SK-N-SH (cell line): Measurements from ENCODE around the gene H2AZ2. TPM values are rescaled to one million over a fixed set of nuclear protein-coding genes. Genes with fewer than 3 reads are reported as not detected.

Experiments used
- CTCF ChIA-PET: fragments of 300-600, 350-600 bp; formaldehyde crosslinking; extraction: SDS; loops from one replicate; lab custom pipeline; 2021; lab: Yijun Ruan, JAX
- POLR2A ChIA-PET: fragments of 350-600 bp; sonication (Branson Sonifier 250); formaldehyde crosslinking; extraction: SDS; loops from one replicate; lab custom pipeline; 2020; ENCODE audit warnings: antibody characterized with exemption, inconsistent platforms; lab: Yijun Ruan, JAX
- DNase-seq: peaks from one replicate; pipeline ENCODE4 v3.0.0; 2012
- H2AFZ ChIP-seq: fragments of 200-600 bp; sonication (generic); 2 replicates; pipeline ENCODE4 v1.8.1; 2016; ENCODE audit warnings: antibody characterized with exemption, mild to moderate bottlenecking, low read depth
- H3F3A ChIP-seq: fragments of 200-600 bp; sonication (generic); replicated peaks from 2 replicates; pipeline ENCODE3; 2016; ENCODE audit warnings: antibody characterized with exemption, mild to moderate bottlenecking; ENCODE audit not compliant: insufficient read depth
- H3K27ac ChIP-seq, 2 experiments: fragments of 200-500 bp in 1 of 2; fragments of 200-600 bp in 1 of 2; sonication (Bioruptor generic) in 1 of 2; sonication (generic), shearing (Covaris generic) in 1 of 2; 2 replicates each; pipeline versions ENCODE4 v1.5.1 to v1.6.1; 2014 to 2016; ENCODE audit warnings: low read depth in 2 of 2, inconsistent platforms in 1 of 2, low read length in 1 of 2, mild to moderate bottlenecking in 1 of 2, mixed read lengths in 1 of 2
- H3K27me3 ChIP-seq: fragments of 200-600 bp; sonication (generic), shearing (Covaris generic); 2 replicates; pipeline ENCODE4 v1.6.1; 2016; ENCODE audit warnings: mixed run types; ENCODE audit not compliant: insufficient read depth
- H3K36me3 ChIP-seq, 2 experiments: fragments of 200-500 bp in 1 of 2; fragments of 200-600 bp in 1 of 2; sonication (Bioruptor generic) in 1 of 2; sonication (generic) in 1 of 2; replicated peaks in 1 of 2; 2 replicates each; pipeline versions ENCODE3 to v1.5.1; 2014 to 2016; ENCODE audit warnings: low read length in 1 of 2, mild to moderate bottlenecking in 1 of 2; ENCODE audit not compliant: insufficient read depth in 2 of 2, control insufficient read depth in 1 of 2
- H3K4me1 ChIP-seq, 2 experiments: fragments of 200-500 bp in 1 of 2; fragments of 200-600 bp in 1 of 2; sonication (Bioruptor generic) in 1 of 2; sonication (generic), shearing (Covaris generic) in 1 of 2; 2 replicates each; pipeline versions ENCODE4 v1.5.1 to v1.6.1; 2014 to 2016; ENCODE audit warnings: low read depth in 1 of 2, low read length in 1 of 2, mixed run types in 1 of 2; ENCODE audit not compliant: insufficient read depth in 2 of 2, control insufficient read depth in 1 of 2
- H3K4me2 ChIP-seq: fragments of 200-600 bp; sonication (generic), shearing (Covaris generic); 2 replicates; pipeline ENCODE4 v1.6.1; 2017; ENCODE audit warnings: mixed run types
- H3K4me3 ChIP-seq, 2 experiments: fragments of 200-500 bp in 1 of 2; fragments of 200-600 bp in 1 of 2; sonication (Bioruptor generic) in 1 of 2; sonication (generic), shearing (Covaris generic) in 1 of 2; 2 replicates each; pipeline versions ENCODE4 v1.5.1 to v1.8.1; 2014 to 2016; ENCODE audit warnings: low read depth in 2 of 2, inconsistent platforms in 1 of 2, low read length in 1 of 2, mild to moderate bottlenecking in 1 of 2, mixed read lengths in 1 of 2, moderate library complexity in 1 of 2
- H3K79me2 ChIP-seq: fragments of 200-600 bp; sonication (generic); 2 replicates; pipeline ENCODE4 v1.8.1; 2017; ENCODE audit warnings: mild to moderate bottlenecking; ENCODE audit not compliant: insufficient read depth
- H3K9ac ChIP-seq: fragments of 200-600 bp; sonication (generic); 2 replicates; pipeline ENCODE4 v1.6.1; 2017; ENCODE audit warnings: mixed run types
- H3K9me2 ChIP-seq: fragments of 200-600 bp; sonication (generic); 2 replicates; pipeline ENCODE4 v1.6.1; 2017; ENCODE audit warnings: mixed run types
- H3K9me3 ChIP-seq: fragments of 200-600 bp; sonication (generic); 2 replicates; pipeline ENCODE4 v1.6.1; 2017; ENCODE audit warnings: mixed run types, mild to moderate bottlenecking, moderate library complexity
- H4K20me1 ChIP-seq: fragments of 200-600 bp; sonication (generic); 2 replicates; pipeline ENCODE4 v1.6.1; 2017; ENCODE audit warnings: mild to moderate bottlenecking, mixed run types; ENCODE audit not compliant: insufficient read depth
- CTCF ChIP-seq: fragments of 200-600 bp; sonication (generic); IDR thresholded peaks from 2 replicates; pipeline ENCODE4 v1.6.1; 2017; ENCODE audit warnings: antibody characterized with exemption, mild to moderate bottlenecking, moderate library complexity
- ELF1 ChIP-seq: IDR thresholded peaks from 2 replicates; pipeline ENCODE4 v1.4.0; 2012
- FOXJ3 ChIP-seq: sonication (generic); formaldehyde crosslinking; IDR thresholded peaks from 2 replicates; pipeline ENCODE4 v1.5.1; 2020; ENCODE audit warnings: mild to moderate bottlenecking, missing genetic modification reagents
- FOXM1 ChIP-seq: IDR thresholded peaks from 2 replicates; pipeline ENCODE4 v1.4.0; 2012; ENCODE audit warnings: low read depth, mild to moderate bottlenecking
- GABPA ChIP-seq: IDR thresholded peaks from 2 replicates; pipeline ENCODE4 v1.4.0; 2012; ENCODE audit warnings: low read depth, mild to moderate bottlenecking
- IRF3 ChIP-seq: fragments of 150-350 bp; IDR thresholded peaks from 2 replicates; pipeline ENCODE4 v1.6.1; 2016; ENCODE audit warnings: mild to moderate bottlenecking, low read depth, low read length
- MEF2A ChIP-seq: IDR thresholded peaks from 2 replicates; pipeline ENCODE4 v1.4.0; 2012; ENCODE audit warnings: low read depth, borderline replicate concordance
- MXI1 ChIP-seq: IDR thresholded peaks from 2 replicates; pipeline ENCODE4 v1.6.1; 2012; ENCODE audit warnings: mild to moderate bottlenecking, low read depth, low read length, improper control_type of control experiment
- NFIC ChIP-seq: IDR thresholded peaks from 2 replicates; pipeline ENCODE4 v1.4.0; 2012; ENCODE audit warnings: borderline replicate concordance
- NRF1 ChIP-seq: IDR thresholded peaks from 2 replicates; pipeline ENCODE4 v1.6.1; 2012; ENCODE audit warnings: low read depth, mild to moderate bottlenecking, low read length
- PBX3 ChIP-seq: IDR thresholded peaks from 2 replicates; pipeline ENCODE4; 2012
- RAD21 ChIP-seq: IDR thresholded peaks from 2 replicates; pipeline ENCODE4 v1.6.1; 2012; ENCODE audit warnings: mild to moderate bottlenecking, low read length
- RCOR1 ChIP-seq: fragments of 150-350 bp; IDR thresholded peaks from 2 replicates; pipeline ENCODE4 v1.6.1; 2017; ENCODE audit warnings: antibody characterized with exemption, low read length
- RFX5 ChIP-seq: IDR thresholded peaks from 2 replicates; pipeline ENCODE4 v1.6.1; 2012; ENCODE audit warnings: mild to moderate bottlenecking, improper control_type of control experiment, low read length
- RXRA ChIP-seq: IDR thresholded peaks from 2 replicates; pipeline ENCODE4 v1.4.0; 2012; ENCODE audit warnings: low read depth, mild to moderate bottlenecking, borderline replicate concordance
- SIN3A ChIP-seq: IDR thresholded peaks from 2 replicates; pipeline ENCODE4 v1.6.1; 2012; ENCODE audit warnings: low read depth, mild to moderate bottlenecking, low read length, moderate library complexity, borderline replicate concordance
- TAF1 ChIP-seq: IDR thresholded peaks from 2 replicates; pipeline ENCODE4 v1.6.1; 2012; ENCODE audit warnings: low read depth, mild to moderate bottlenecking, low read length, moderate library complexity, borderline replicate concordance
- TCF12 ChIP-seq: IDR thresholded peaks from 2 replicates; pipeline ENCODE4 v1.4.0; 2012
- TEAD4 ChIP-seq: IDR thresholded peaks from 2 replicates; pipeline ENCODE4 v1.4.0; 2012; ENCODE audit warnings: mild to moderate bottlenecking, borderline replicate concordance; ENCODE audit not compliant: insufficient read depth
- ZBTB33 ChIP-seq: IDR thresholded peaks from 2 replicates; pipeline ENCODE4 v1.4.0; 2012; ENCODE audit warnings: low read depth, borderline replicate concordance
- WGBS: methylation state at CpG from one replicate; pipeline ENCODE4 v1.1.6; 2017; ENCODE audit warnings: low lambda C conversion rate; 5-methylcytosine and 5-hydroxymethylcytosine counted together
- polyA plus RNA-seq, 3 experiments: library from polyadenylated mRNA; depleted of rRNA; stranded (reverse); fragments of >200 nt; gene quantifications; 2 replicates each; pipeline ENCODE4 v1.2.3, GENCODE V29; 2012

Gene H2AZ2
- polyA plus RNA-seq, 1 of the 3 experiments (the other 2 are of a cell fraction): 389 TPM

- H3K27ac ChIP-seq: no peak overlapping the region
- CTCF ChIA-PET: interaction anchor here (0.7 to 10.5 kb wide), 4 partner anchors 70 to 283 kb away, joined by 3 to 135 read pairs (median 6); partner anchors contain the start of gene TBRG4
- no peak overlapping the region for H3K9ac ChIP-seq
- H3K9me3 ChIP-seq: no peaks in the 10 kb centered on the region
- H3K4me2 ChIP-seq: no peak overlapping the region
- DNase-seq: no peak
- H3K9me2 ChIP-seq: no peaks in the 10 kb centered on the region
- H3K4me3 ChIP-seq: no peak overlapping the region
- POLR2A ChIA-PET: no interaction called here
- no peak for TF ChIP-seq NRF1
- TF ChIP-seq ZBTB33: no peak
- TF ChIP-seq GABPA: no peak
- TF ChIP-seq PBX3: no peak
- TF ChIP-seq RCOR1: no peak
- no peak for TF ChIP-seq MXI1
- TF ChIP-seq TAF1: no peak
- TF ChIP-seq CTCF: no peak
- TF ChIP-seq TEAD4: no peak
- no peak for TF ChIP-seq RFX5
- TF ChIP-seq RXRA: no peak
- TF ChIP-seq ELF1: no peak
- no peak for TF ChIP-seq SIN3A
- H2AFZ ChIP-seq: no peak overlapping the region
- peaks cover 29% of the 10 kb centered on the region for H3F3A ChIP-seq
- H3K4me1 ChIP-seq: peaks cover 2 to 8% of the 10 kb centered on the region in 2 experiments; a peak in 2 of 4 replicates
- WGBS: 64% methylated on average over 3 of the region's 3 CpGs
- H3K27me3 ChIP-seq: no peaks in the 10 kb centered on the region
- no peaks in the 10 kb centered on the region for H3K36me3 ChIP-seq
- no peaks in the 10 kb centered on the region; the same call in 1 of the 2 replicates for H3K79me2 ChIP-seq
- no peaks in the 10 kb centered on the region for H4K20me1 ChIP-seq
Measured at GRCh38 chr7:44853391-44853790, 5.5 kb upstream of the H2AZ2 start.

- Histone ChIP-seq H3K36me3 (no peaks in the 10 kb centered on the region), H3K9me2 (no peaks in the 10 kb centered on the region)
- POLR2A ChIA-PET: no interaction called here
- TF ChIP-seq MEF2A (no peak), TAF1 (no peak), FOXM1 (no peak), RFX5 (no peak), FOXJ3 (CRISPR knock-in tag) (no peak), NRF1 (no peak), RAD21 (no peak), ELF1 (no peak), IRF3 (no peak), NFIC (no peak), TCF12 (no peak), CTCF (no peak)
Measured at GRCh38 chr7:44852590-44852989, 4.7 kb upstream of the H2AZ2 start.

More at GRCh38 chr7:44852590-44852989, 4.7 kb upstream of the H2AZ2 start:
- H3K79me2 ChIP-seq: no peaks in the 10 kb centered on the region; the same call in 1 of the 2 replicates
- no peak overlapping the region for H3K27ac ChIP-seq
- no peak overlapping the region for H3K4me3 ChIP-seq
- H4K20me1 ChIP-seq: no peaks in the 10 kb centered on the region
- H3K27me3 ChIP-seq: no peaks in the 10 kb centered on the region
- 95% methylated on average over 3 of the region's 3 CpGs for WGBS
- DNase-seq: no peak
- H3K4me2 ChIP-seq: no peak overlapping the region
- no peak overlapping the region for H2AFZ ChIP-seq
- CTCF ChIA-PET: interaction anchor here (1.0 to 10.5 kb wide), 4 partner anchors 12 to 283 kb away, joined by 3 to 135 read pairs (median 6); partner anchors contain the start of gene TBRG4
- H3F3A ChIP-seq: peaks cover 28% of the 10 kb centered on the region
- peaks cover 2 to 8% of the 10 kb centered on the region in 2 experiments; a peak in 2 of 4 replicates for H3K4me1 ChIP-seq
- H3K9me3 ChIP-seq: no peaks in the 10 kb centered on the region
- no peak overlapping the region for H3K9ac ChIP-seq
